GM23248 (cell line): ENCODE data around the gene GTF2I. TPM values are rescaled to one million over a fixed set of nuclear protein-coding genes. Genes with fewer than 3 reads are reported as not detected.
A peak's percentile ranks its signal among the peaks of the same experiment; 100 is the strongest.
"Not testable (repeated sequence)": the region's sequence is repeated elsewhere in the genome, so short reads cannot be mapped to it uniquely, and the experiment has no call there.

ENCODE experiments used
- DNase-seq: peaks from one replicate; pipeline ENCODE4 v3.0.0-alpha.2; 2015
- H2AFZ ChIP-seq: fragments of 200-600 bp; sonication (generic); 2 replicates; pipeline ENCODE4 v1.6.1; 2016; ENCODE audit warnings: antibody characterized with exemption
- H3F3A ChIP-seq: fragments of 200-600 bp; sonication (generic); 2 replicates; pipeline ENCODE4 v1.6.1; 2016; ENCODE audit warnings: mild to moderate bottlenecking, antibody characterized with exemption, mixed run types; ENCODE audit not compliant: insufficient read depth
- H3K27ac ChIP-seq: fragments of 200-600 bp; sonication (generic); 2 replicates; pipeline ENCODE4 v1.5.1; 2016; ENCODE audit warnings: mild to moderate bottlenecking
- H3K27me3 ChIP-seq: fragments of 200-600 bp; sonication (generic); replicated peaks from 2 replicates; pipeline ENCODE4 v1.6.1; 2016; ENCODE audit warnings: mild to moderate bottlenecking; ENCODE audit not compliant: insufficient read depth
- H3K36me3 ChIP-seq: fragments of 200-600 bp; sonication (generic); 2 replicates; pipeline ENCODE4 v1.6.1; 2016; ENCODE audit warnings: low read depth, mild to moderate bottlenecking
- H3K4me1 ChIP-seq: fragments of 200-600 bp; sonication (generic); 2 replicates; pipeline ENCODE4 v1.6.1; 2016; ENCODE audit warnings: mild to moderate bottlenecking; ENCODE audit not compliant: insufficient read depth
- H3K4me2 ChIP-seq: fragments of 200-600 bp; sonication (generic); one replicate; pipeline ENCODE4 v1.6.1; 2016; ENCODE audit warnings: mild to moderate bottlenecking; ENCODE audit not compliant: unreplicated experiment
- H3K4me3 ChIP-seq: fragments of 200-600 bp; sonication (generic); 2 replicates; pipeline ENCODE4 v1.5.1; 2016; ENCODE audit warnings: mild to moderate bottlenecking
- H3K79me2 ChIP-seq: fragments of 200-600 bp; sonication (generic); 2 replicates; pipeline ENCODE4 v1.6.1; 2016; ENCODE audit warnings: mild to moderate bottlenecking; ENCODE audit not compliant: insufficient read depth
- H3K9ac ChIP-seq: fragments of 200-600 bp; sonication (generic); 2 replicates; pipeline ENCODE4 v1.6.1; 2016; ENCODE audit warnings: mild to moderate bottlenecking
- H3K9me2 ChIP-seq: fragments of 200-600 bp; sonication (generic); 2 replicates; pipeline ENCODE4 v1.6.1; 2016; ENCODE audit warnings: mixed run types, mild to moderate bottlenecking, moderate library complexity; ENCODE audit not compliant: insufficient read depth
- H3K9me3 ChIP-seq: fragments of 200-600 bp; sonication (generic); one replicate; pipeline ENCODE4 v1.6.1; 2017; ENCODE audit warnings: low read depth
- H4K20me1 ChIP-seq: fragments of 200-600 bp; sonication (generic); 2 replicates; pipeline ENCODE4 v1.6.0; 2016; ENCODE audit not compliant: insufficient read depth
- EZH2 ChIP-seq: fragments of 200-600 bp; sonication (generic); IDR thresholded peaks from 2 replicates; pipeline ENCODE4 v1.6.1; 2018; ENCODE audit warnings: antibody characterized with exemption, mild to moderate bottlenecking; ENCODE audit not compliant: insufficient read depth, poor library complexity, severe bottlenecking
- EZH2phosphoT487 ChIP-seq: fragments of 200-600 bp; sonication (generic); IDR thresholded peaks from 2 replicates; pipeline ENCODE4 v1.6.1; 2018; ENCODE audit warnings: antibody characterized with exemption, moderate library complexity, mild to moderate bottlenecking, low read depth; ENCODE audit not compliant: insufficient read depth
- WGBS, 2 experiments: methylation state at CpG; one replicate each; pipeline ENCODE4 v1.1.6; 2015 to 2017; ENCODE audit warnings: low lambda C conversion rate in 2 of 2, low coverage in 1 of 2; ENCODE audit errors: missing lambda C conversion rate in 2 of 2; 5-methylcytosine and 5-hydroxymethylcytosine counted together
- in situ Hi-C: fragments of 300-500 bp; cut with MboI; formaldehyde crosslinking; loops from 2 replicates; pipeline ENCODE4 v1.15.0; 2020
- polyA plus RNA-seq: library from polyadenylated mRNA; unstranded; fragments of >200 nt; fragmentation: Nextera tagmentation; extraction: Ambion mirVana; gene quantifications from 2 replicates; pipeline ENCODE4 v1.2.1, GENCODE V29; 2016
- total RNA-seq: library from RNA; depleted of rRNA; stranded (reverse); fragments of >200 nt; shearing (Covaris generic); gene quantifications from 2 replicates; pipeline ENCODE4 v1.2.3, GENCODE V29; 2014

GTF2I gene
- total and polyA plus RNA-seq, 2 experiments from 2014 or later, result 76.0 to 90.9 TPM

DNA sequence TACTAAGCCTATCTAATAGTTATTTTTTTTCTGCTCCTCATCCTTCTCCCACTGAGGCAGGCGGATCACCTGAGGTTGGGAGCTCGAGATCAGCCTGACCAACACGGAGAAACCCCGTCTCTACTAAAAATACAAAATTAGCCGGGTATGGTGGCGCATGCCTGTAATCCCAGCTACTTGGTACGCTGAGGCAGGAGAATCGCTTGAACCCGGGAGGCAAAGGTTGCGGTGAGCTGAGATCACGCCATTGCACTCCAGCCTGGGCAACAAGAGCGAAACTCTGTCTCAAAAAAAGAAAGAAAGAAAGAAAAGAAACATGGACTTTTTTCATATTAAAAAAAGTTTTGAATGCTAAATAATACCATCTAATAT, 6.4 kb upstream of the GTF2I start:
- H3K4me3 ChIP-seq, H3F3A ChIP-seq, DNase-seq, H3K9ac ChIP-seq, H3K36me3 ChIP-seq, H3K27ac ChIP-seq, H3K9me2 ChIP-seq, H4K20me1 ChIP-seq, H3K4me2 ChIP-seq, H3K4me1 ChIP-seq, H3K9me3 ChIP-seq, H3K27me3 ChIP-seq, in situ Hi-C loops, H3K79me2 ChIP-seq, H2AFZ ChIP-seq: not testable (repeated sequence)
- WGBS, 2 experiments, result 86 to 91% methylated on average over 12 of the region's 12 CpGs

DNA sequence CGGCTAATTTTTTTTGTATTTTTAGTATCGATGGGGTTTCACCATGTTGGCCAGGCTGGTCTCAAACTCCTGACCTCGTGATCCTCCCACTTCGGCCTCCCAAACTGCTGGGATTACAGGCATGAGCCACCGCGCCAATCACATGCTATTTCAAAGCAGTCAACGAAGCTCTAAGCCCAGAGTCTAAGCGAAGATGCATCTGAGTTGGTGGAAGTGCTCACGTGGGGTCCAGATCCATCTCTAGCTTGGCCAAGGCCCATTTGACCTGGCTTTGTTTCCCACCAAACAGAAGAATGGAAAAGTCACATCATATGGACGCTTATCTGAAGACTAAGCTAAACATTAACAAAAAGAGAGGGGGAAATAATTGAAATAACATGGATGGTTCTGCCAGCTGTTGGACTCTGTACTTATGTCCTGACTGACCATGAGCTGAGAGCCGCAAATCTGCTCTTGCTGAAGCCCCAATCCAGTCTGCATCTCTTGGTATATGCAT, 3.8 kb upstream of the GTF2I start:
- Histone ChIP-seq H3K9me3 (no peaks in the 10 kb centered on the region), H3K4me3 (no peak overlapping the region), H3F3A (peaks cover 2% of the 10 kb centered on the region), H4K20me1 (no peaks in the 10 kb centered on the region), H2AFZ (no peak overlapping the region), H3K4me1 (no peaks in the 10 kb centered on the region), H3K79me2 (peaks cover 7% of the 10 kb centered on the region), H3K36me3 (no peaks in the 10 kb centered on the region), H3K27ac (no peak overlapping the region), H3K27me3 (no peaks in the 10 kb centered on the region), H3K4me2 (no peak overlapping the region), H3K9ac (no peak overlapping the region), H3K9me2 (no peaks in the 10 kb centered on the region)
- in situ Hi-C loops, result no loop called here
- TF ChIP-seq EZH2 (no peak), EZH2phosphoT487 (no peak)
- WGBS, 2 experiments, result 88 to 94% methylated on average over 11 of the region's 11 CpGs
- no peak for DNase-seq

- in situ Hi-C loops, result no loop called here
- no peaks in the 10 kb centered on the region for H3K27me3 ChIP-seq
- no peak overlapping the region for H3K27ac ChIP-seq
- H3F3A ChIP-seq, result peaks cover 12% of the 10 kb centered on the region
- H3K9me2 ChIP-seq, result no peaks in the 10 kb centered on the region
- H3K9me3 ChIP-seq, result no peaks in the 10 kb centered on the region
- H3K4me2 ChIP-seq, result no peak overlapping the region
- no peak overlapping the region for H2AFZ ChIP-seq
- no peak overlapping the region for H3K4me3 ChIP-seq
- H3K4me1 ChIP-seq, result peaks cover 6% of the 10 kb centered on the region; the same call in 1 of the 2 replicates
- DNase-seq, result no peak
- no peak for TF ChIP-seq EZH2phosphoT487
- no peak for TF ChIP-seq EZH2
- peaks cover 18% of the 10 kb centered on the region for H3K79me2 ChIP-seq
- no peaks in the 10 kb centered on the region for H3K36me3 ChIP-seq
- no peak overlapping the region for H3K9ac ChIP-seq
- H4K20me1 ChIP-seq, result no peaks in the 10 kb centered on the region
- 80 to 87% methylated on average over 5 of the region's 5 CpGs for WGBS, 2 experiments
Observed at GRCh38 chr7:74654811-74655210, 2.7 kb upstream of the GTF2I start.

GRCh38 chr7:74655324-74655723, 2.2 kb upstream of the GTF2I start:
- H3K4me2 ChIP-seq, result no peak overlapping the region
- 94 to 95% methylated on average over 8 of the region's 8 CpGs for WGBS, 2 experiments
- no peak overlapping the region for H3K4me3 ChIP-seq
- peaks cover 23% of the 10 kb centered on the region for H3K79me2 ChIP-seq
- no peaks in the 10 kb centered on the region for H3K36me3 ChIP-seq
- in situ Hi-C loops, result no loop called here
- H3K27me3 ChIP-seq, result no peaks in the 10 kb centered on the region
- H3K27ac ChIP-seq, result no peak overlapping the region
- TF ChIP-seq EZH2 (no peak), EZH2phosphoT487 (no peak)
- H4K20me1 ChIP-seq, result no peaks in the 10 kb centered on the region
- no peak for DNase-seq
- H3K9me3 ChIP-seq, result no peaks in the 10 kb centered on the region
- peaks cover 17% of the 10 kb centered on the region for H3F3A ChIP-seq
- H3K9me2 ChIP-seq, result no peaks in the 10 kb centered on the region
- H3K4me1 ChIP-seq, result peaks cover 11% of the 10 kb centered on the region; the same call in 1 of the 2 replicates
- H2AFZ ChIP-seq, result peak overlapping the region; percentile 86; the same call in 1 of the 2 replicates
- H3K9ac ChIP-seq, result no peak overlapping the region
